ENCODE results near the gene SOS2. TPM values are rescaled to one million over a fixed set of nuclear protein-coding genes. Genes with fewer than 3 reads are reported as not detected.

SOS2 gene
- polyA plus RNA-seq, 1 experiment: 6.4 TPM

- DNase-seq (ENCODE audit: low read depth): no peak
- Histone ChIP-seq H3K4me3 (ENCODE audit: low read depth, low read length) (no peak overlapping the region), H3K36me3 (ENCODE audit: control insufficient read depth, insufficient read depth, low read length) (no peaks in the 10 kb centered on the region), H3K27me3 (ENCODE audit: control insufficient read depth, insufficient read depth, low read length) (no peaks in the 10 kb centered on the region)
- TF ChIP-seq, protein P1, sequence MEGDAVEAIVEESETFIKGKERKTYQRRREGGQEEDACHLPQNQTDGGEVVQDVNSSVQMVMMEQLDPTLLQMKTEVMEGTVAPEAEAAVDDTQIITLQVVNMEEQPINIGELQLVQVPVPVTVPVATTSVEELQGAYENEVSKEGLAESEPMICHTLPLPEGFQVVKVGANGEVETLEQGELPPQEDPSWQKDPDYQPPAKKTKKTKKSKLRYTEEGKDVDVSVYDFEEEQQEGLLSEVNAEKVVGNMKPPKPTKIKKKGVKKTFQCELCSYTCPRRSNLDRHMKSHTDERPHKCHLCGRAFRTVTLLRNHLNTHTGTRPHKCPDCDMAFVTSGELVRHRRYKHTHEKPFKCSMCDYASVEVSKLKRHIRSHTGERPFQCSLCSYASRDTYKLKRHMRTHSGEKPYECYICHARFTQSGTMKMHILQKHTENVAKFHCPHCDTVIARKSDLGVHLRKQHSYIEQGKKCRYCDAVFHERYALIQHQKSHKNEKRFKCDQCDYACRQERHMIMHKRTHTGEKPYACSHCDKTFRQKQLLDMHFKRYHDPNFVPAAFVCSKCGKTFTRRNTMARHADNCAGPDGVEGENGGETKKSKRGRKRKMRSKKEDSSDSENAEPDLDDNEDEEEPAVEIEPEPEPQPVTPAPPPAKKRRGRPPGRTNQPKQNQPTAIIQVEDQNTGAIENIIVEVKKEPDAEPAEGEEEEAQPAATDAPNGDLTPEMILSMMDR (IDR thresholded peaks at IDR 0.05; ENCODE audit: insufficient read depth, low read depth, low read length): no peak
- ChIA-PET POLR2A (no interaction called here), CTCF (no interaction called here)
Measured at GRCh38 chr14:50070230-50070629, 161.1 kb downstream of the SOS2 start.

GRCh38 chr14:50069325-50069724 lies 162.1 kb downstream of the SOS2 start:
- Histone ChIP-seq H3K27me3 (ENCODE audit: control insufficient read depth, insufficient read depth, low read length) (no peaks in the 10 kb centered on the region), H3K36me3 (ENCODE audit: control insufficient read depth, insufficient read depth, low read length) (no peaks in the 10 kb centered on the region), H3K4me3 (ENCODE audit: low read depth, low read length) (no peak overlapping the region)
- ChIA-PET POLR2A (no interaction called here), CTCF (interaction anchor here (1.1 kb wide), 1 partner anchor 20 kb away, joined by 3 read pairs; no protein-coding TSS in a partner anchor)
- TF ChIP-seq, protein P1 (IDR thresholded peaks at IDR 0.05; ENCODE audit: insufficient read depth, low read depth, low read length): no peak
- no peak for DNase-seq (ENCODE audit: low read depth)

- H3K4me3 ChIP-seq (ENCODE audit: low read depth, low read length): no peak overlapping the region
- ChIA-PET POLR2A (no interaction called here), CTCF (no interaction called here)
- TF ChIP-seq, protein P1 (IDR thresholded peaks at IDR 0.05; ENCODE audit: insufficient read depth, low read depth, low read length): no peak
- no peaks in the 10 kb centered on the region for H3K27me3 ChIP-seq (ENCODE audit: control insufficient read depth, insufficient read depth, low read length)
- DNase-seq (ENCODE audit: low read depth): no peak
- H3K36me3 ChIP-seq (ENCODE audit: control insufficient read depth, insufficient read depth, low read length): no peaks in the 10 kb centered on the region
Measured at GRCh38 chr14:50068496-50068895, 162.9 kb downstream of the SOS2 start.

DNA sequence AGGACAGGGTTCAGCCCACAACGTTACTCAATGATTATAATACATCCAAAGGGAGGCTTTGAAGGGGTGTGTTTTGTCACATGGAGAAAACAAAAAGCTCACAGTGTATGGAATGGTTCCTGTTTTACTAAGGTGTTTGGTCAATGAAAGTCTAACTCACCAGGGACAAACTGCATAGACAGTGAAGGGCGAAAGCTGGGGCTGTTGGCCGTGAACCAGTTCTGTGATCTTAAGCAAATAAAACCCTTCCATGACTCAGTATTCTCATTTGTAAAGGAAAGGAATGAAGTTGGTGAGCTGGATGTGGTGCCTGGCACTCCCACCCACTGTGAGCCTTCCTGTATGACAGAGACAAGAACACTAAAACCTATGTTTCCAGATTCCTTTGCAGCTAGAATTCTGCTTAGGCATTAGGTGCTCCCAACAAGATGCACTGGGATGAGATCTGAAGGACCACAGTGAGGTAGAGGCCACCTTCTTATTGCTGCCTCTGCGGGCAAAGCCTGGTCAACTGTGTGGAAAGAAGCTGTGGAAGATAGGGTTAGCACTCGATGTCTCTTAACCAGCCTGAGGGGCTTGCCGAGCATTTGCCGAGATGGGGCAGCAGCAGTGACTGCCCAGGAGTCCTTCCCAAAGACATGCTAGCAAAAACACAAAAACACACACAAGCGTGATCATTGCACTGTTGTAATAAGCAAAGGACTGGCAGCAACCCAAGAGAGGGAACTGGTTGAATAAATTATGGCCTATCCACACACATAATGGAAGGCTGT lies 163.5 kb downstream of the SOS2 start:
- no peaks in the 10 kb centered on the region for H3K27me3 ChIP-seq (ENCODE audit: control insufficient read depth, insufficient read depth, low read length)
- no peak for DNase-seq (ENCODE audit: low read depth)

More for the DNA sequence above, 163.5 kb downstream of the SOS2 start:
- TF ChIP-seq, protein P1 (IDR thresholded peaks at IDR 0.05; ENCODE audit: insufficient read depth, low read depth, low read length): no peak
- H3K36me3 ChIP-seq (ENCODE audit: control insufficient read depth, insufficient read depth, low read length): no peaks in the 10 kb centered on the region
- no peak overlapping the region for H3K4me3 ChIP-seq (ENCODE audit: low read depth, low read length)
- POLR2A ChIA-PET: no interaction called here
- CTCF ChIA-PET: interaction anchor here (0.6 kb wide), 1 partner anchor 491 kb away, joined by 3 read pairs; no protein-coding TSS in a partner anchor

Small RNA genes lying within 50 kb of the gene (small RNA-seq; reads per million reads assigned to genes)
- gene RF00019 (ENCODE audit: insufficient read length, low read depth, low replicate concordance): not detected

Other genes starting within 250 kb of the SOS2 start
- 3.8 and 5.3 TPM in 2 replicates for gene VCPKMT, start 115.0 kb downstream of the SOS2 start, polyA plus RNA-seq (2011; rRNA removed)
- 2.3 and 2.9 TPM in 2 replicates for gene L2HGDH, start 80.7 kb upstream of the SOS2 start, polyA plus RNA-seq (2011; rRNA removed)
- gene DMAC2L, start 80.7 kb upstream of the SOS2 start, polyA plus RNA-seq (2011; rRNA removed): 6.8 and 11.0 TPM in 2 replicates
- 2.5 and 7.3 TPM in 2 replicates for gene CDKL1, start 165.3 kb upstream of the SOS2 start, polyA plus RNA-seq (2011; rRNA removed)